ENCODE measurements around the gene GNG4.
"Not testable (repeated sequence)": the region's sequence is repeated elsewhere in the genome, so short reads cannot be mapped to it uniquely, and the experiment has no call there.

The GNG4 gene

DNA sequence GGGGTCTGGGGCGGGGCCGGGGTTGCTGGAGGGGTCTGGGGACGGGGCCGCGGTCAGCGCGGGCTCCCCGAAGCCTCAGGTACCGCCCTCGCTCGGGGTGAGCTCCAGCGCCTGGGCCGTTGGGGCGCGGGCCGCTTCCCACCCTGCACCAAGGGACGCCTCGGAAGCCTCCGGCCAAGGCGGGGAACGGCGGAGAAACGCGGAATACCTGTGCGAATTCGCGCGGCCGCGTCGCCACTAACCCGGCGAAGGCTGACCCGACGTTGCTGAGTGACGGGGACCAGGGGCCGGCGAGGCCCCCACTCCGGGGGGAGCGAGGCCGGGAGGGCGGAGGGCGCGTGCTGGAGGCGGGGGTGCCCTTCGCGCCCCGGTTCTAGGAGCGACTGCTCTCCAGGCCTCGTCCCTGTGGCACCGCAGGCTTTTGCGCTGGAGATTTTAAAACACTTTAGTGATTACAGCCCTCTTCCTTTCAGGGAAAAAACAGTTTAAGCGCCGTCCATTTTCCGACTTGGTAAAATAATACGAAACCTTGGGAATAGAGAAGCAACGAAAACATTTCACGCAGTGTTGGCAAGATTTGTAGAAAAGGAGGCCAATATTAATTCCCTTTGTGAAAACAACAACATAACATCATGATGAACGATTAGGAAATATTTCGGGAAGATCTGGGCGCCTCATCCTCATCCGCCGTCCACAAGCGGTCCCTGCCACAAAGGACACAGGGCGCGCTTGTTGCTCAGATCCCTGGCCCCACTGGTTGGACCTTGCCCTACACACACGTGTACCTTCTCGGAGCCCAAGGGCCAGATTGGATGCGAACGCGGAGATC is 971 bp upstream of the GNG4 start:
- no peak for DNase-seq (ENCODE audit: low read depth in 2 of 2, low spot score in 1 of 2)

DNA sequence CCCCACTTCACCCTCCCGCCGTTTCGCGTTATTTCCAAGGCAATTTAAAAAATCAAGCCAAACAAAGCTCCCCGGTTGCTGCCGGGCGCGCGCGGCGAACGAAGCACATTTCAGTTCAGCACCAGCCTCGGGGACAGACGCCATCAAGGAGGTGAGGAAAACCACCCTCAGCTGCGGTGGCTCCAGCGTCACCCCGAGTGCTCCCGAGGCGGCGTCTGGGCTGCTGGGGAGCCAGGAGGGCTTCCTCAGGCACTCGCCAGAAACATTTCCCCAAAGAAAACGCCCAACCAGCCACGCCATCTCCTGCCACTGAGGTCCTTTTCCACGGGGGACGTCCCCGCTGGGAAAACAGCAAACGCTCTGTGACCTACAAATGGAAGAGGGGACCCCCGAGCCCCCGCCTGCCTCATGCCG is 623 bp downstream of the GNG4 start:
- DNase-seq (ENCODE audit: low read depth in 2 of 2, low spot score in 1 of 2): peak in 1 of 2 donors; percentile 23

DNA sequence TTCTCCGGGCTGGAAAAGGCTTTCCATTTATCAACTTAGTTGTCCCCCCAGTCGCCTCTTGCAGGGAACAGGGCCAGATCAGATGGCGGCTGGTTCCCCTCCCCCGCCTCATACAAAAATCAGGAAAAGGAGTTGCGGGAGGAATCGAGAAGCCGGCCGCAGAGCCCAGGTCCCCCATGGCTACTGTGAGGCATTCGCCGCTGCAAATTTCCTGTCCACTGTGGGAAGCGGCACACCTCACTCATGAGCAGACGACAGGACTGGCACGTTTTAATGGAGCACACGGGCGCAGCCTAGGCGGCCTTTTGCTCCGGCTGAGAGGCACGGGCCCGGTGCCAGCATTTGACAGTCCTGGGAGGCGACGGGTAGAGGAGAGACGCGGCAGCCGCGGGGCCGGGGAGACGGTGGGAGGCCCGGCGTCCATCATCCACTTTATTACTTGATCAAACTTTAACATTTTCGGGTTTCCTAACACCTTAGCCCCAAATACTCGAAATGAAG is 1.1 kb downstream of the GNG4 start:
- no peak for DNase-seq (ENCODE audit: low read depth in 2 of 2, low spot score in 1 of 2)

DNA sequence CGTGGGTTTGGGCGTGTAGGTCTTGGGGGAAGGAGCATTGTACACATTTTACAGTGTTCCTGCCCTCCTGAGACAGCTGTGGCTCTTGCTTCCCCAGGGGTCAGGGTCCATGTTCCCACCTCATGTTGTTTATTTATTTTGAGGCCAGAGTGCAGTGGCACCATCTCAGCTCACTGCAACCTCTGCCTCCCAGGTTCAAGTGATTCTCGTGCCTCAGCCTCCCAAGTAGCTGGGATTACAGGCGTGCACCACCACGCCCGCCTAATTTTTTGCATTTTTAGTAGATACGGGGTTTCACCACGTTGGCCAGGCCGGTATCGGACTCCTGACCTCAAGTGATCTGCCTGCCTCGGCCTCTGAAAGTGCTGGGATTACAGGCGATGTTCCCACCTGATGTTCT is 2.0 kb downstream of the GNG4 start:
- DNase-seq (ENCODE audit: low read depth in 2 of 2, low spot score in 1 of 2): not testable (repeated sequence)

DNA sequence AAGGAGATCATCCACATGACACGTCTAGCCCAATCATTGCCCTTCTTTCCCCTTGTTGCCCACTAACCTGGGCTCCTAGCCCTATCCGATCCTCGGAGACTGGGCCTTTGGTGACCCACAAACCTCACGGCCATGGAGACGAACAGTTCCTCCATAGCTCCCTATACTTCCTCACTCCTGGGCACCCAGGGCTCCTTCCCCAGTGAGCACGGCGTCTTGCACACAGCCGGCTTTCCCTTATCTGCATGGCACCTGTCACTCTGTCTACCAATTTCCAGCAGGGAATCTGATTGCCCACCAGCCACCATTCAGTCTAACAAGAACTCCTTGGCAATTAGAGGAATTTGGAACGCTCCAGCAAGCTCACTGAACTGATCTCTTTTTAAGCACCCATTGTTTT is 3.1 kb downstream of the GNG4 start:
- no peak for DNase-seq (ENCODE audit: low read depth in 2 of 2, low spot score in 1 of 2)

DNA sequence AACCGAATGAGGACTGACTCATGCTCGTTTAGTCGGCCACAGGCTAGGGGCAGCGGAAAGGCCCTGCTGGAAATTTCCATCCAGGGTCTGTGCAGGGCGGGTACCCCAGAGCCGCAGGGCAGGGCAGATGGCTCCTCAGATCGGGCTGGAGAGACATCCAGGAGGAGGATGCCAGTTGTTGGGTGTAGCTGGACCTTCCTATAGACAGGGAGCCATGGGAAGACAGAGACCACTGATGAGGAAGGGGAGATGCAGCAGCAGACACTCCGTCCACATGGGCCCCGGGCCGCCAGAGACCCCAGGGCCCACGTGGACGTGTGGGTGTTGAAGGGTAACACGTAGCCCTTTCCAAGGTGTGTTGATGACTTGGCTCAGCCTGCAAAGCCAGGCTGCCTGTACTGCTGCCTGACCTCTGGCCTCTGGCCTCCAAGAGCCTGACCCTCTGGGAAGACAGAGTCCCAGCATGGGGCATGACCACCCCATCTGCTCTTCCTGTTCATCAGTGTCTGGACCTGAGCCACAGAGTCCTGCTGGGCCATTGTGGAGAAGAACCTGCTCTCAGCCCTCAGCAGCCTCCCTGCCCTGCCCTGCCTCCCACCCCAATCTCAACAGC is 4.8 kb downstream of the GNG4 start:
- no peak for DNase-seq (ENCODE audit: low read depth in 2 of 2, low spot score in 1 of 2)

DNA sequence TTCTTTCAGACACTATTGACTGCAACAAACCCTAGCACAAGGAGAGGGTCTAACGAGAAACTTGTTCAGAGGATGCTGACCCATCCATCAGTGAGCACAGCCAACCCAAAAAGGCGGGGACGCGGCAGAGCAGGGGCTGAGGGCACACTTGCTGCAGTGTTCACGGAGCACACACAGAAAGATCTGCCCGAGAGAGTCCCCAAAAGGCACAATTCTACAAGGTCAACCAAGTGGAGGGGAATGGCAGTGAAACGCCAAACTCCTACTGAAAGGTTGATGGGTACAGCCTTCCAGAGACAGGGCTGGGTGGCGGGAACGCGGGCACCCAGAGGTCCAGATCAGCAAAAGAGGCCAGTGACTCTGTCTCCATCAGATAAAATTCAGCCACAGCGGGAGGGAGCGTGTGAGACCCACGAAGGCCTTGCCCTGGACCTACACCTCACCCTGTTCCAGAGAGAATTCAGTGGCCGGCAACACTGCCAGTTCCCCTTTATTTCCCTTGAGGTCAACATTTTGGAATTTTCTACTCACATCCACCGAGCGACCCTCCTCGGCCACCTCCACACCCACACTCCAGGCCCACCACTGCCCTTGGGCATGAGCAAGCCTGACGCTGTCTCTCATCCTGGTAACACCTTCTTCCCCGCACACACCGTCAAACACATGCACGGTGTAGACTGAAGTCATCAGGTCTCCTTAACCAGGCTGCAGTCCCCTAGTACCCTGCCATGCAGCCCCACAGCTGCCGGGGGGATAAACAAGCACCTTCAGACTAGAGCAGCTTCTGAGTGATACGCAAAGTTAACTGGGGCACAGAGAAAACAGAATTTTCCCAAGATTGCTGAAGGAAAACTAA is 5.5 kb downstream of the GNG4 start:
- no peak for DNase-seq (ENCODE audit: low read depth in 2 of 2, low spot score in 1 of 2)

DNA sequence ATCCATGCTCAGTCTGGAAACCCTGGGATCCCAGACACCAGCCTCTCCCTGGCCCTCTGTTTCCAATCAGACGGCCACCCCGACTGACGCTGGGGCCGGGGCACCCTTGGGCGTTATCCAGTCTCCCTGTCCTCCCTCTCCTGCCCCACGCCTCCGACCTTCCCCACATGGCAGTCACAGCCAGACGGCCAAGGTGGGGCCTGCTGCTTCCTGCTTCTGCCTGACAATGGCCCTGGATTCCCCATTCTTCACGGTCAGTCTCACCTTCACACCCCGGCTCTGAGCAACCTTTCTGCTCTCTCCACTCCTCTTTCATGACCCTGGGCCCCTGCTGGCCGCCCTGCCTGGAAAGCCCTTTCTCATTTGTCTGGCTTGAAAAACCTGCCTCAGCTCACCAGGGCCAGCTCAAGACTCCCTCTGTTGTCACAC is 6.6 kb downstream of the GNG4 start:
- no peak for DNase-seq (ENCODE audit: low read depth in 2 of 2, low spot score in 1 of 2)

DNA sequence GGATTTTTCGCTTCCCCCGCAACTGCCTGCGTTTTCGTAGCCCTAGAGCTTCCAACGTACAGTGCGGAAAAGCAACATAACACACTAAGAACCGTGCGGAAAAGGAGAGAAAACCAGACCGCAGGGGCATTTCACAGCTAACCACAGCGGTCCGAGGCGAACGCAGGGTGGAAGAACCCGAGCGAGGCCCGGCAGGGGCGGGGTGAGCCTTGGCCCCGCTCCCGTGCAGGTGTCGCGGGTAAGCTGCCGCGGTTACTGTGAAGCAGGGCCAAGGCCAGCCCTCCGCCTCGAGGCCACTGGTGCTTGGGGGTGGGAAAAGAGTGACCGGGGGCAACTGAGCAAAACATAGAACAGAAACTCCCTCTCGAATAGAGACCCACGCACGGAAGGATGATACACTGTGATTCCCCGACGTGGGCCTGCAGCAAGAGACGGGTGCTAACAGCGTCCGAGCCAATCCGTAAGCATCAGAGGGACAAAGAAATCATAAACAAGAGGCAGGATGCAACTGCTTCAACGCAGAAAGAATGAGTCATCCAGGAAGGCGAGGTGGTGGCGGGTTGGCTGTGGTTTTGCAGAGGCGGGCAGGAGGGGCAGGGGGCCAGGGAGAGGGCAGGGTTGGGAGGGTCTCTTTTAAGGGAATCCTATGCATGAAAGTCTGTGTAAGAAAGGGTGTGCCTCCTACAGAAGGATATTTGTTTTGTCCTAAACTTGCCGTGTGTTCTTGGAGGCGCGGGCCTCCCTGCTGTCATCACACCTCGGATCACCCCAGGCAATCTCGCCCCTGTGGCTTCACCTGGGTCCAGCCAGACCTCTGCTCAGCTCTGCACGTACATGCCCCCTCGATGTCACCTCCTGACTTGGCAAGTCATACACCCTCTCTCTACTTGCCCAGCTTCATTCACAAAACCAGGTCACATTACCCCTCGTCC is 7.3 kb downstream of the GNG4 start:
- DNase-seq (ENCODE audit: low read depth in 2 of 2, low spot score in 1 of 2): peak; percentile 35 to 37

DNA sequence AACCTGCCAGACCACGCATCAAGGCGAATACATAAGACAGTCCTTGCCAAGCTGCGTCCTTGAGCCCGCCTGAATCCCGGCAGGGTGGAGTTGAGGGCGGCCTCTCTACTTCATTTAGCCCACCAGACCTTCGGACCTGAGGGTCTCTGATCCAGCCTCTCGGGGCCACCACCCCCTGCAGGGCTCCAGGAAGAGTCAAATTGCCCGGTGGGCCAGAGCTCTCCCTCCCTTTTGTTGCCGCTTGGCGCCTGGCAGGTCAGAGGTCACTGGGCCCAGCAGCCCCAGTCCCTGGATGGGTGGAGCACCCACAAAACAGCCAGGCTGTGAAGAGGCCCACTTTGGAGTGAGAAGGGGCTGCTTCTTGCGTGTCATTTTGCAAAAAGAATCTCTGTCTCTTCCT is 9.0 kb downstream of the GNG4 start:
- DNase-seq (ENCODE audit: low read depth in 2 of 2, low spot score in 1 of 2): no peak

DNA sequence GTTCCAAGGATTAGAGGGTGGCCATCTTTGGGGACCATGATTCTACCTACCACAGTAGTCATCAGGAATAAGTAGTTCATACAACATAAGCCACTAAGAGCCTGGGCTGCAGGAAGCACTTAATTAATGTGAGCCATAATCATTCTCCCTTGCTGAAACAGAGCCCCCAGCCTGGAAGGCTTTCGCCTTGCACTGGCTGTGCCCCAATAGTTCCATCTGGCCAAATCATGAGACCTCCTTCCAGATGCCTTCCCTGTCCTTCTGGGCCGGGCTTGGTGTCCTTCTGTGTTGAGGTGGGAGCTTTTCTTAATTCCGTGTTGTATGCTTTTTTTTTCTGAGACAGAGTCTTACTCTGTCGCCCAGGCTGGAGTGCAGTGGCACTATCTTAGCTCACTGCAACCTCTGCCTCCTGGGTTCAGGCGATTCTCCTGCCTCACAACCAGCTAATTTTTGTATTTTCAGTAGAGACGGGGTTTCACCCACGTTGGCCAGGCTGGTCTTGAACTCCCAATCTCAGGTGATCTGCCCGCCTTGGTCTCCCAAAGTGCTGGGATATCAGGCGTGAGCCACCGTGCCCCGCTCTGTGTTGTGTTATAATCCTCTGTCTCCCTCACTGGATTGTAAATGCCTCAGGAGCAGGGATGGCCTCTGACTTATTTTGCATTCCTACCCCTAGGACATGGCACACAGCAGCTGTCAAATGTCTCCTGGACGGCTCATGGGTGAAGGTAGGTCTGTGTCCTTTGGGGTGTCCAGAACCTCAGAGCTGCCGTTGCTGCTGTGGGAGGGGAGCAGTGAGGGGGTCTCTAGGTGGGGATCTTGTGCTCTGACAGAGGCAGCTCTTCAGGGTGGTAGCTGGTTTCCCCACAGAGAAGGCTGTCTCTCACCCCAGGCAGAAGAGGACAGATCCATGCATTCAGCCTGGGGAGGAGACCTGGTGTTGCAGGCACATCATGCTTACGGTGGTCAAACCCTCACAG is 10.1 kb downstream of the GNG4 start:
- no peak for DNase-seq (ENCODE audit: low read depth in 2 of 2, low spot score in 1 of 2)

DNA sequence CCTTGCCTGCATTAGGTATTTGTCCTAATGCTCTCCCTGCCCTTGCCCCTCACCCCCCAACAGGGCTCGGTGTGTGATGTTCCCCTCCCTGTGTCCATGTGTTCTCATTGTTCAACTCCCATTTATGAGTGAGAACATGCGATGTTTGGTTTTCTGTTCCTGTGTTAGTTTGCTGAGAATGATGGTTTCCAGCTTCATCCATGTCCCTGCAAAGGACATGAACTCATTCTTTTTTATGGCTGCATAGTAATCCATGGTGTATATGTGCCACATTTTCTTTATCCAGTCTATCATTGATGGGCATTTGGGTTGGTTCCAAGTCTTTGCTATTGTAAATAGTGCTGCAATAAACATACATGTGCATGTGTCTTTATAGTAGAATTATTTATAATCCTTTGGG is 11.0 kb downstream of the GNG4 start:
- DNase-seq (ENCODE audit: low read depth in 2 of 2, low spot score in 1 of 2): not testable (repeated sequence)

DNA sequence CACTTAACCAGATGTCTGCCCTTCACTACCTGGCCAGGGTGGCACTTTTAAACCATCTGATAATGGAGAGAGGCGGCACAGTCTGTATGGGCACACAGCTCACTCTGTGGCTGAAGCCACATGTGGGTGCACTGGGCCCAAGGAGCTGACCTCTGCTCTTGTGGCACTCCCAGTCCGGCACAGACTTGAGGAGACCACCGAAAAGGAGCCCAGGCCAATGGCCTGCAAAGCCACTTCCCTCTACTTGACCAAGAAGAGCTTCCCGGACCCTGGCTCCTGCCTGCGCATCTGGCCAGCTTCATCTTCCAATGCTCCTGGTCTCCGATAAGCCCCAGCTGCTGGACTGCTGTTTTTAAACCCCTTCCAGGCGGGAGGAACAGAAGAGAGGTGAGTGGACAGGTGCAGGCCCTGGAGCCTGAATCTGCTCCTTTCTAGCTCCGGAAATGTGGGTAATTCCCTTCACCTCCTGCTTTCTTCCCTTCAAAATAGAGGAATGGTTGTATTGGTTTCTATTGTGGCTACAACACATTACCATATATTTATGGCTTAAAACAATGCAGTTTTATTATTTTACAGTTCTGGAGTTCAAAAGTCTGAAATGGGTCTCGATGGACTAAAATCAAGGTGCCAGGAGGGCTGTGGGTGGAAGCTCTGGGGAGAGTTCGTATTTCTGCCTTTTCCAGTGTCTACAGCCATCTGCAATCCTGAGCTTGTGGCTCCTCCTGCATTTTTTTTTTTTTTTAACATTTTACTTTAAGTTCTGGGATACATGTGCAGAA is 11.6 kb downstream of the GNG4 start:
- DNase-seq (ENCODE audit: low read depth in 2 of 2, low spot score in 1 of 2): no peak

DNA sequence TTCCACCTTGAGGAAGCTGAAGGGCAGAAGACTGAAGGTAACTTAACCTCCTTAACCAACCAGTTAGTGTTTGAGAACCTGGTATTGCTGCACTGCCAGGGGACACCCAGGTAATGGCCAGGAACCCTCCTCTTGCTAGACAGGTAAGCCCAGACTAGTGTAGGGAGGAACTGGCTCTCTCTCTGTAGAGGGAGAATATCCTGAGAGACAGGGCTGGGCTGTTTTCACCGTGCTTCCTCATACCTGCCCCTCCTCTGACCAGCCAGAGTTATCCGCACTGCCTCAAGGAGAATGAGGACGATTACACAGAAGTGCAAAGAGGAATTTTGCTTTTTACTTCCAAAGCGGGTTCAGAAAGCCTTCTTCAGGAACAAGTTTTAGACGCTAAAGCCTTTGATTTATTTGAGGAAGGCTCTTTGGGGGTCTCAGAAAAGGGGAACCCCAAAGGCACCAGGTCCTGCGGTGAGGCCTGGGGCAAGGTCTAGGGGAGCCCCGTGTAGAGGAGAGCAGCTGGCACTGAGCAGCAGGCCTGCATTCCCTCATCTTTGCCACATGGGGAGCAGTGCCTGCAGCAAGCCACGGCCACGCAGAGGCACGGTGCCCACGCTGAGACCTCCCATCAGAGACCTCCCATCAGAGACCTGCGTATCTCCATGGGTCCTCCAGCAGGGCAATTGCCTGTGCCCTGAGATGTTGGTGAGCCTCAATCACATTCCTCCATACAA is 13.5 kb downstream of the GNG4 start:
- no peak for DNase-seq (ENCODE audit: low read depth in 2 of 2, low spot score in 1 of 2)

DNA sequence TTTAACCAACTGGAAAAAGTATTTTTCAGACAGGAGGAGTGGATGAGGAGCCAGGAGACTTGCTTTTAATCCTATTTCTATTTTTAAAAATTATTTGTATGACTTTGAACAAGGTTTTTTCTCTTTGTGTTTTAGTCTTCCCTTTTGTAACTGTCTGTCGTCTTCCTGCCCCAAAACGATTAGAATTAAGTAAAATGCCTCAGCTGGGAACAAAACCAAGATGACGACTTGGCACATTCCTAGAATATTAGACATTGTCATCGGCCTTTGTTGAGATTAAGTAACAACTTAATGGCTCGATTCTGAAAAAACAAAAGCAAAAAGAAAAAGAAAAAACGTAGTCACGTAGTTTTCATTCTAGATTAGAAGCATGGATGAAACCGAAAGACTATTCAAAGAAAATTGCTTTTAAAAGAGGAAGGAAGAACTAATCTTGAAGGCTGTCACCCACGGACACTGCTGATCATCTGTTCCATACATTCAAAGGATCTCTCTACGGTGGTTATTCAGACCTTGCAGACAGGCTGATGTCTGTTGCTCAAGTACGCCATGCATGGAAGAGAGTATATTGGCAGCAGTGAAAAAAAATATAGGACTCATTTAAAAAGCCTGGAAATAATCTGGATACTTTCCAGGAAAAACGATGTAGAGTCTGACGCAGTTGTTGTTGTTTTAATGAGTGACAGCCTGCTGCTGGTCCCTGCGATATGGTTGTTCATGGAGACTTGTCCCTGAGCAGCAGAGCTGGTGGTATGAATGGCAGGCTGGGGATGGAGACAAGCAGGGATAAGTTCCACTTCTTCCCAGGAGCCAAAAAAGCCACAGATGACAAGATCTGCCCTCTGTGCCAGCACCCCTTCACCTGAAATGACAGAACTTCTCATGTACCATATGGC is 16.8 kb downstream of the GNG4 start:
- no peak for DNase-seq (ENCODE audit: low read depth in 2 of 2, low spot score in 1 of 2)

DNA sequence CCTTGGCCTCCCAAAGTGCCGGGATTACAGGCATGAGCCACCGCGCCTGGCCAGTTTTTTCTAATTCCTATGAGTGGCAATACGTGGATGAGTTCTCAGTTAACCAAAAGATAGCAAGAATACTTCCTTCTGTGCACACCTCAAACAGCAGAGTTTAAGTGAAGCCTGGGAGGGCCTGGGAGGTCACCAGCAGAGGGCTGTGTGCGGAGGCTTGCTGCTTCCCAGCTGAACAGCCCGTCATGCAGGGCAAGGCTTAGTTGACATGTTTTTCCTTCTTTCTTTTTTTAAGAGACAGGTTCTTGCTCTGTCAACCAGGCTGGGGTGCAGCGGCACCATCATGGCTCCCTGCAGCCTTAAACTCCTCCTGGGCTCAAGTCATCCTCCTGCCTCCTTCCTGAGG is 17.8 kb downstream of the GNG4 start:
- no peak for DNase-seq (ENCODE audit: low read depth in 2 of 2, low spot score in 1 of 2)
